Motor neuron (in vitro differentiated cells): ENCODE results near the gene LMF2. TPM values are rescaled to one million over a fixed set of nuclear protein-coding genes. Genes with fewer than 3 reads are reported as not detected.
A peak's percentile ranks its signal among the peaks of the same experiment; 100 is the strongest.

Experiments used
- ATAC-seq, 8 experiments: fragments of 200-7000 bp; cut with Tn5 transposase; replicated peaks in 6 of 8; 2 replicates each; pipeline ENCODE4 v1.8.0; 2021; ENCODE audit warnings: mild to moderate bottlenecking in 8 of 8, moderate library complexity in 8 of 8
- H3K27ac ChIP-seq, 2 donors: fragments of 250-450 bp; sonication (Bioruptor Pico); 2 replicates each; pipeline ENCODE4 v1.9.0; 2021; ENCODE audit warnings: antibody characterized with exemption in 2 of 2, mild to moderate bottlenecking in 2 of 2, moderate library complexity in 1 of 2
- H3K4me1 ChIP-seq, 2 donors: fragments of 250-450 bp; sonication (Bioruptor Pico); replicated peaks in 1 of 2; 2 replicates each; pipeline ENCODE4 v1.6.1; 2021; ENCODE audit warnings: antibody characterized with exemption in 2 of 2, mild to moderate bottlenecking in 2 of 2, moderate library complexity in 1 of 2
- H3K4me3 ChIP-seq, 5 donors: fragments of 250-450 bp; sonication (Bioruptor Pico); 2 replicates each; pipeline ENCODE4 v1.9.0; 2021; ENCODE audit warnings: antibody characterized with exemption in 5 of 5, mild to moderate bottlenecking in 5 of 5, moderate library complexity in 4 of 5
- WGBS, 10 experiments: fragments of 450-650 bp; shearing (Covaris generic); methylation state at CpG; one replicate each; pipeline ENCODE4 v1.0.0; 2022; 5-methylcytosine and 5-hydroxymethylcytosine counted together
- in situ Hi-C, 9 experiments: fragments of 400-800 bp; cut with MboI; loops; one replicate each; pipeline ENCODE4 v1.15.0; 2021; ENCODE audit warnings: low sequenced_read_pairs in 9 of 9, low pct_unique_long_range_greater_than_20kb in 2 of 9; ENCODE audit not compliant: unreplicated experiment in 9 of 9
- total RNA-seq, 8 experiments: library from RNA; unstranded; fragments of 300-600 nt; gene quantifications; 2 replicates each; pipeline versions ENCODE4 v1.2.3 to v1.2.4, GENCODE V29; 2022

Gene LMF2
- total RNA-seq, 8 experiments from 2014 or later = 20.2 to 44.9 (median 39.9) TPM

GRCh38 chr22:50475652-50476002, 31.9 kb downstream of the LMF2 start:
- in situ Hi-C loops = no loop called here
- Histone ChIP-seq H3K4me3 (peak overlapping the region in 3 of 5 donors; percentile 94 to 99 (median 98)), H3K4me1 (peaks cover 23 to 24% of the 10 kb centered on the region in 2 donors), H3K27ac (no peak overlapping the region)
- no peak for ATAC-seq
- WGBS, 10 experiments = 74 to 100% (median 95%) methylated on average over 1 to 6 of the region's 6 CpGs; no CpG with 5 or more reads in 4 of the 10 experiments

DNA sequence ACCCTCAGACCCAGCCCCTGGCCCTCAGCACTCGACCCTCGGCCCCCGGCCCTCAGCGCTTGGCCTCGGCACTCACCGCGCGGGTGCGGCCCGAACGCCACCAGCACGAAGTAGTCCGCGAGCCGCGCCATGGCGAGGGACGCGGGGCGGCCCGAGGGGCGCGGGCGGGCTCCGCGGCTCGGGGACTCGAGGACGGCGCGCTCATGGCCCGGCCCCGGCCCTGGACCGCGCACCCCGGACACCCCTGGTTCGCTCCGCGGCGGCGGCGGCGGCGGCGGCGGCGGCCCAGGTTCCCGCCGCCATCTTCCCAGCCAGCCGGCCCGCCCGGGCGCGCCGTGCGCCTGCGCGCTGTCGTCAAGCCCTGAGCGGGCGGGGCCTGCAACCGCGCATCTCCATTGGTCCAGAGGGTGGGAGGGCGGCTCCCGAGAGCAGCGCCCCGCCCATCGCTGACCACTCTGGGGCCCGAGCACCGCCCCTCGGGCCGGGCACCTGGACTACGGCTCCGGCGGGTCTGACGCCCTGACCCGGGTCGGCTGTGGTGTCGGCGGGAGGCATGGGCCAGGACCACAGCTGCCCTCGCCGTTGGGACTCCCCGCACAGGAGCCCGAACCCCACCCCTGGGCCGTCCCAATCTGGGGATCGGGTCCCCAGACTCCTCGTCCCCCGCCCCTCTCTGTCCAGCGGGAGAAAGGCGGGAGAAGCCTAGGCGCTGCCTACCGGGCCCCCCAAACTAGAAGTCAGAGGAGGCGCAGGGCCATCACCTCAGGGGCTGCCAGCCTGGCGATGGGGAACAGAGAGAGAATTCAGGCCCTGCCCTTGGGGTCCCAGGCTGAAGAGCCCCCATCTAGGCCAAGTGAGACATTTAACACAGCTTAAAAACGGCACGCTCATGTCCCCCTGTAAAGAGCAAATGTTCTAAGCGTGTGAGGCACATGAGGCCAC, 32.5 kb downstream of the LMF2 start, which contains the start of gene SBF1:
TSS of gene SBF1 (minus strand) at position 326 of the 942 bp plus-strand sequence. CDS start at position 131, 195 bp downstream.
- peaks cover 26 to 27% of the 10 kb centered on the region in 2 donors for H3K4me1 ChIP-seq
- H3K27ac ChIP-seq = peak within 1 kb of the TSS; percentile 64 to 76
- peak within 1 kb of the TSS; percentile 89 to 99 (median 94) for H3K4me3 ChIP-seq
- peak; percentile 70 to 89 (median 84) for ATAC-seq
- in situ Hi-C loops = no loop called here
- whole genome bisulfite sequencing, 10 experiments = 0 to 50% (median 0%) methylated on average over 1 to 6 of the region's 97 CpGs; no CpG with 5 or more reads in 5 of the 10 experiments

GRCh38 chr22:50473855-50474671, 33.4 kb downstream of the LMF2 start:
- WGBS, 10 experiments = 0 to 20% (median 7%) methylated on average over 1 to 19 of the region's 62 CpGs; no CpG with 5 or more reads in 3 of the 10 experiments
- in situ Hi-C loops = no loop called here
- Histone ChIP-seq H3K4me3 (peak overlapping the region; percentile 89 to 99 (median 94)), H3K27ac (peak overlapping the region; percentile 64 to 76), H3K4me1 (peaks cover 26 to 27% of the 10 kb centered on the region in 2 donors)
- peak; percentile 23 to 68 (median 58) for ATAC-seq

DNA sequence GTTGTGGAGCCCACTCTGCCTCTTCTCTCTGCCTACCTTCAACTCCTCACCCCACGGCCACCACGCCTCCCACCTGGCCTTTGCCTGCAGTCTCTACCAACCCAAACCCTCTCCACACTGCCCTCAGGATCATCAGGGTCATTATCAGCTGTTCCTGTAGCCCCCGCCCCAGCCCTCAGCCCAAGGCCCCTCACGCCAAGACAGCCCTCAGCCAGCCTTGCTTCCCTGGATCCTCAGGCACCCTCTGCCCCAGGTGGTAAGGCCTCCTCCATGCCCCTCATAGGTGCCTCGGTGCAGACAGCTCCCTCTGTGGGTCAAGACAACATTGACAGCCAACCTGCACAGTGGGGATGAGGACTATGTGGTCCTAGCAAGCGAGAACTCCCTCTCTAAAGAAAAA, 34.4 kb downstream of the LMF2 start:
- in situ Hi-C loops = no loop called here
- 40 to 90% (median 56%) methylated on average over 2 of the region's 6 CpGs; no CpG with 5 or more reads in 7 of the 10 experiments for WGBS, 10 experiments
- peaks cover 26 to 27% of the 10 kb centered on the region in 2 donors for H3K4me1 ChIP-seq
- no peak overlapping the region for H3K27ac ChIP-seq
- H3K4me3 ChIP-seq = peak overlapping the region in 2 of 5 donors; percentile 94 to 99
- ATAC-seq = no peak

GRCh38 chr22:50471962-50472361, 35.5 kb downstream of the LMF2 start:
- Histone ChIP-seq H3K4me3 (no peak overlapping the region), H3K27ac (no peak overlapping the region), H3K4me1 (peaks cover 22 to 27% of the 10 kb centered on the region in 2 donors)
- in situ Hi-C loops = no loop called here
- no peak for ATAC-seq
- WGBS, 10 experiments = 80 to 100% (median 90%) methylated on average over 1 to 3 of the region's 5 CpGs; no CpG with 5 or more reads in 4 of the 10 experiments

GRCh38 chr22:50471197-50471847, 36.2 kb downstream of the LMF2 start:
- no peak for ATAC-seq
- Histone ChIP-seq H3K4me1 (peaks cover 19 to 24% of the 10 kb centered on the region in 2 donors), H3K27ac (no peak overlapping the region), H3K4me3 (no peak overlapping the region)
- in situ Hi-C loops = no loop called here
- 64 to 97% (median 80%) methylated on average over 2 to 9 of the region's 21 CpGs; no CpG with 5 or more reads in 6 of the 10 experiments for WGBS, 10 experiments

GRCh38 chr22:50470491-50470890, 37.0 kb downstream of the LMF2 start:
- H3K4me1 ChIP-seq = peaks cover 18 to 22% of the 10 kb centered on the region in 2 donors
- in situ Hi-C loops = no loop called here
- no peak overlapping the region for H3K4me3 ChIP-seq
- WGBS, 10 experiments = 80 to 100% (median 86%) methylated on average over 1 to 3 of the region's 6 CpGs; no CpG with 5 or more reads in 6 of the 10 experiments
- H3K27ac ChIP-seq = no peak overlapping the region
- no peak for ATAC-seq

DNA sequence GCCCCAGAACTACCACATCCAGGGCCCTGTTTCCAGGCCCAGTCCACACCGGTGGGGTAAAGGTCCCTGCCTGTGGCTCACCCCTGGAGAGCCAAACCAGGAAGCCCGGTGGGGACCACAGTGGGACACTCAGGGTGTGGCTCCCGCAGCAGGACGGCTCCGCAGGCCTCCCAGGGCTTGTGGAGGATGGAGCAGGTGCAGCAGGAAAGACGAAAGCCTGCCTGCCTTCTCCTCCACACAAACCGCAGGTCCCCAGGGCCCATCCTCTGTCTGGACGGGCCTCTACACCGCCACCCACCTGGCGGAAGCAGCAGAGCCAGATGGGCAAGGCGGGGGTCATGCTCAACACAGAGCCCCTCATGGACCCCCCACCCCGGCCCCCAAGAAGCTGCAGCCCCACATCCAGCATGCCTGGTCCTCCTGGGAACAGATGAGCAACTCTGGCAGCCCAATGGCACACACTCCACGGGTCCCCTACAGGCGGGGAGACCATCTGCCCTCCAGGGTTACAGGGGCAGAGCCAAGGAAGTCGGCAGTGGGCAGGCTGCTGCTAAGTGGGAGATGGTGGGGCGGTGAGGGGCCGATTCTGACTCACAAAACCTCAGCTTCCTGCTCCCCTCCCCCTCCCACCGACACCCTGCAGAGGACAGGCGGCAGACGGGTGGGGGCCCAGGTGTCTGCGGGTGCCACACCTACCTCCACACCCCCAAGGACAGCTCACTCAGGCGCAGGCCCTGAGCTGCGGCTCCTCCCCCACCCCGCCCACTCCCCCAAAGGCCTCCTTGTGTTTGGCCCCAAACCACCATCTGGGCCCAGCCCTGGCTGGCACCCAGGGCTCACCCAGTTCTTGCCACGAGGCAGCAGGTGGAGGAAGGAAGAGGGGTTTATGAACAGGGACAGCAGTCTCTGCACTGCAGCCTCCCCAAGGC, 37.9 kb downstream of the LMF2 start:
- in situ Hi-C loops = no loop called here
- WGBS, 10 experiments = no CpG with 5 or more reads among the region's 25 CpGs

DNA sequence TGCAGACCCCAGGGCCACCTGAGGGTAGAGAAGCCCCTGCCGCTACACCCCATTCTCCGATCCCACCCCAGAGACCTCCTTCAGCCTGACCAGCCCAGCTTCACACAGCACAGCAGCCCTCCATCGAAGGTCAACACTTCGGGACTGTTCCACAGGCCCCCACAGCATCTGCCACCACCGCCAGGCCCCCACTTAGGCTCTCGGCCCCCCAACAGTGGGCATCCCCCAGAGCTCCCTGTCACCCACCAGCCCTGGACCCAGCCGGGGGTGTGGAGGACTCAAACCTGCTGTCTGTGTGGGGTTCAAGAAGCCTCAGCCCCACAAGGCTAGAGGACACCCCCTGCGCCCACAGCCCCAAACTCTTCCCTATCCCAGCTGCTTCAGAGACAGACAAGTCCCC, 38.9 kb downstream of the LMF2 start:
- in situ Hi-C loops = no loop called here
- peaks cover 13 to 18% of the 10 kb centered on the region in 2 donors for H3K4me1 ChIP-seq
- no peak overlapping the region for H3K27ac ChIP-seq
- no peak overlapping the region for H3K4me3 ChIP-seq
- no CpG with 5 or more reads among the region's 8 CpGs for WGBS, 10 experiments
- ATAC-seq = no peak

More for the DNA sequence above, 37.9 kb downstream of the LMF2 start:
- ATAC-seq = peak in 2 of 8 experiments; percentile 4 to 10
- H3K4me1 ChIP-seq = peaks cover 15 to 20% of the 10 kb centered on the region in 2 donors
- H3K27ac ChIP-seq = no peak overlapping the region
- no peak overlapping the region for H3K4me3 ChIP-seq

- ATAC-seq = peak in 1 of 8 experiments; percentile 5
- Histone ChIP-seq H3K27ac (no peak overlapping the region), H3K4me3 (no peak overlapping the region), H3K4me1 (peaks cover 7 to 11% of the 10 kb centered on the region in 2 donors)
- WGBS, 10 experiments = no CpG with 5 or more reads among the region's 22 CpGs
- in situ Hi-C loops = no loop called here
Observed at GRCh38 chr22:50467773-50468440, 39.6 kb downstream of the LMF2 start.

- ATAC-seq = no peak
- Histone ChIP-seq H3K27ac (no peak overlapping the region), H3K4me1 (peaks cover 2 to 8% of the 10 kb centered on the region in 2 donors), H3K4me3 (no peak overlapping the region)
- 94 to 100% methylated on average over 2 to 7 of the region's 24 CpGs; no CpG with 5 or more reads in 8 of the 10 experiments for WGBS, 10 experiments
- in situ Hi-C loops = no loop called here
Observed at GRCh38 chr22:50467341-50467740, 40.2 kb downstream of the LMF2 start.
